CD4-positive, alpha-beta T cell treated with Interleukin-15 for 1 hour (primary cell): Measurements from ENCODE around the gene CCDC57.
A peak's percentile ranks its signal among the peaks of the same experiment; 100 is the strongest.
"Not testable (repeated sequence)": the region's sequence is repeated elsewhere in the genome, so short reads cannot be mapped to it uniquely, and the experiment has no call there.

Experiments
- DNase-seq: peaks from one replicate; pipeline ENCODE4 v3.0.0-alpha.2; 2020

Gene CCDC57

DNA sequence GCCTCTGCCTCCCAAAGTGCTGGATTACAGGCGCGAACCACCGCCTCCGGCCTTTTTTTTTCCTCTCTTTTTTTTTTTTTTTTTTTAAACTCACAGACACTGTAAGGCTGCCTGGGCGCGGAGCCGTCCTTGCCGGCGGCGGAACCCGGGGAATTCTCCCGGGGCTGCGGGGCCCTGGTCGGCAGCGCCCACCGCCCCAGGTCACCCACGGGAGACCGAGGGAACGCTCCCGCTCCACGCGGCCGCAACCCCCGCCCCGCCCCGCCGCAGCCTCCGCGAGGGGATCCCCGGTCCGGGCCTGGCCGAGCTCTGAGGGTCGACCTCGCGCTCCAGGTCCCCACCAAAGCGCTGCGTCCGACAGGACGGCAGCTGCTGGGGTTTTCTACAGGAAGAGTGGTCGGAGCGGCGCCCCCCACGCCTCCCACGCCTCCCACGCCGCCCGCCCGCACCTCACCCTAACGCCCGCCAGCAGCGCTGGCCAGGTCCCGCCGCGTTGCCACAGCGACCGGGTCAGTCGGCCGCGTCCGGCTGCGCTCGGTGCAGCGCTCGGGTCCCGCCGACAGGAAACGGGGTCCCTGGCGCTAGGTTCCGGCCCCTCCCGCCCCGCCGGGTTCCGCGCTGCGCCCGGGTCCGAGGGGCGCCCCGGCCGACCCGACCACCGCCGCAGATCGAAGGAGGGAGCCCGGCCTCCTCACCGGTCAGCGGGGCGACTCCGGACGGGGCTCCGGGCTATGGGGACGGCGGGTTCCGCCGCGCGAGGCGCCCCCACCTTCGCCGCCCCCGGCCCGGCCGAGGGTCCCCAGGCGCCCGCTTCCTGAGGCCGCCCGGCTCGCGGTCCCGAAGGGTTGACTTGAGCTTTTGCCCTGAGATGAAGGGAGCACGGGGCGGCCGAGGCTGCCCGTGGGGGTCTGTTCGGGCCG, at the start of gene CCDC57:
TSS of gene CCDC57 (minus strand) at position 512 of the 920 bp plus-strand sequence. CDS start 10,898 bp downstream, outside the sequence.
- DNase-seq: peak; percentile 78

DNA sequence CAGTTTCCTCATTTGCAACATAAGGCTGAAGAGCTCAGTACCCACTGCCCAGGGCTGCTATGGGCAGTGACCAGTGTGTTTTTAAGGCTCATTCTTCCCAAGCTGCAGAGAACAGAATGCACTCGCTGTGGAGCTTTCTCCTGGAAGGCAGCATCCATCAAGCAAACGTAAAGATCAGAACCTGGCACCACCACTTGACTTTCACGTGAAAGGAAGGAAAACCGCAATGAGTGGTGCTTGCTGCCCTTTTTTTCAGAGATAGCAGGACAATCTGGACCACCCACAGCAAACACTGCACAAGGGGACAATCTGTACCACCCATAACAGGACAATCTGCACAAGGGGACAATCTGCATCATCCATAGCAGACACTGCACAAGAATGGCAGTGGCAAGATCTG, 49.7 kb upstream of the CCDC57 start:
- no peak for DNase-seq

DNA sequence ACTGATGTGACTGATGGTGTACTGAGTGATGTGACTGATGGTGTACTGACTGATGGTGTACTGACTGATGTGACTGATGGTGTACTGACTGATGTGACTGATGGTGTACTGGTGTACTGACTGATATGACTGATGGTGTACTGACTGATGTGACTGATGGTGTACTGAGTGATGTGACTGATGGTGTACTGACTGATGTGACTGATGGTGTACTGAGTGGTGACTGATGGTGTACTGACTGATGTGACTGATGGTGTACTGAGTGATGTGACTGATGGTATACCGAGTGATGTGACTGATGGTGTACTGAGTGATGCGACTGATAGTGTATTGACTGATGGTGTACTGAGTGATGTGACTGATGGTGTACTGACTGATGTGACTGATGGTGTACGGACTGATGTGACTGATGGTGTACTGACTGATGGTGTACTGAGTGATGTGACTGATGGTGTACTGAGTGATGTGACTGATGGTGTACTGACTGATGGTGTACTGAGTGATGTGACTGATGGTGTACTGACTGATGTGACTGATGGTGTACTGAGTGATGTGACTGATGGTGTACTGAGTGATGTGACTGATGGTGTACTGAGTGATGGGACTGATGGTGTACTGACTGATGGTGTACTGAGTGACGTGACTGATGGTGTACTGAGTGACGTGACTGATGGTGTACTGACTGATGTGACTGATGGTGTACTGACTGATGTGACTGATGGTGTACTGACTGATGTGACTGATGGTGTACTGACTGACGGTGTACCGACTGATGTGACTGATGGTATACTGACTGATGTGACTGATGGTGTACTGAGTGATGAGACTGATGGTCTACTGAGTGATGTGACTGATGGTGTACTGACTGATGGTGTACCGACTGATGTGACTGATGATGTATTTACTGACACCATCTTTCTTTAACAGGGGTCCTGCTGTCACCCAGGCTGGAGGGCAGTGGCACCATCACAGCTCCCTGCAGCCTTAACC, 47.6 kb upstream of the CCDC57 start:
- not testable (repeated sequence) for DNase-seq

DNA sequence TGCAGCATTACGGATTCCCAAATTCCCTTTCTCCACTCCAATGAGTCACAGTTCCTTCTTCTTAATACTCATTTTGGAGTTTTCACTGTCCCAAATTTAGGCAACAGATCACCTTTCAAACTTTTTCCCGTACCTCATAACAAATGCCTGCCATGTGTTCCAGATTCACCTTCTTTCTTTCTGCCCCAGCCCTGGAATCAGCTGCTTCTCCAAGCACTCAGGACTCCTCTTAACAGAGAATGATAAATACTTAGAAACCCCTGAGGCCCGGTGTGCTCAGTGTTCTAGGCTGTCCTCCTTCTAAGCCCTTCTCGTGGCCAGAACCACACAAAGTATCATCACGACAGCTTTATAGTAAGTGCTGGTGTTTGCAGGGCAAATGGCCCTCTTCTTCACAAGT, 45.9 kb upstream of the CCDC57 start:
- DNase-seq: no peak

DNA sequence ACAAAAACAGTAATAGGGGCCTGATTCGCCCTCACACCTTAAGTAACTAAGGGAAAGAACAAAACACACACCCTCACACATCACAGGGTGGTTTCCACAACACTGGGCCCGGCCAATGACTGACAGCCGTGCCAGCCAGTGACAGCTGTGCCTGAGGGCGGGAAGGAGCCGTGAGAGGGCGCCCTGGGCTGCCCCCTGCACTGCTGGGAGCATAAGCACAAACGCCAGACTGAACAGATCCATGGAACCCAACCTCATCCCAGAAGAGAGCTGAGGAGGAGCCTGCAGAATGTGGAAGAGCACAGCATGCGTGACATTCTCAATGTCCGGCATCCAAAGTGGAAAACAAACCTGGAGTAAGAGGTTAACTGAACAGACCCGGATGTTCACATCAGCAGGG, 44.8 kb upstream of the CCDC57 start:
- DNase-seq: peak; percentile 75

DNA sequence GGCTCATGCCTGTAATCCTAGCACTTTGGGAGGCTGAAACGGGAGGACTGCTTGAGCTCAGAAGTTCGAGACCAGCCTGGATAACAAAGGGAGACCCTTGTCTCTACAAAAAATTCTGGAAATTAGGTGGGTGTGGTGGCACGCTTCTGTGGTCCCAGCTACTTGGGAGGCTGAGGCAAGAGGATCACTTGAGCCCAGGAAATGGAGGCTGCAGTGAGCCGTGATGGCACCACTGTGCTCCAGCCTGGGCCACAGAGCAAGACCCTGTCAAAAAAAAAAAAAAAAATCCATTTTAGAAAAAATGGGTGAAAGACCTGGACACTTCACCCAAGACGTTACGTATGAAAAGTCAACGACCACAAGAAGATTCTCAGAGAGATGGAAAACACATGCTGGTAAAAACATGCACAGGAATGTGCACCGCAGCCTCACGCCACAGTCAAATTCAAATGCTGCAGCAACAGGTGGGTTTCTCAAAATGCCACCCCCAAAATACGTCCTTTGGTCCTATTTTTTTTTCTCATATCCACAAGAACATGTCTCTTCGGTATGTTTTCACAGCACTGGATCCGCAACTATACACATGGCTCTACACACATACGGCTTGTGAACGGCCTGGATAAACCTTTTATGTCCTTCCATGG, 43.7 kb upstream of the CCDC57 start:
- no peak for DNase-seq

GRCh38 chr17:82255402-82255972, 42.8 kb upstream of the CCDC57 start:
- DNase-seq: no peak

DNA sequence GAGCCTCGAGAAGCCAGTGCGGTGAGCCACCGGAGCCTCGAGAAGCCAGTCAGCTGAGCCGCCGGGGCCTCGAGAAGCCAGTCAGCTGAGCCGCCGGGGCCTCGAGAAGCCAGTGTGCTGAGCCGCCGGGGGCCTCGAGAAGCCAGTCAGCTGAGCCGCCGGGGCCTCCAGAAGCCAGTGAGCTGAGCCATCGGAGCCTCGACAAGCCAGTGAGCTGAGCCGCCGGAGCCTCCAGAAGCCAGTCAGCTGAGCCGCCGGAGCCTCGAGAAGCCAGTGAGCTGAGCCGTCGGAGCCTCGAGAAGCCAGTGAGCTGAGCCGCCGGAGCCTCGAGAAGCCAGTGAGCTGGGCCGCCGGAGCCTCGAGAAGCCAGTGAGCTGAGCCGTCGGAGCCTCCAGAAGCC, 42.1 kb upstream of the CCDC57 start:
- not testable (repeated sequence) for DNase-seq

DNA sequence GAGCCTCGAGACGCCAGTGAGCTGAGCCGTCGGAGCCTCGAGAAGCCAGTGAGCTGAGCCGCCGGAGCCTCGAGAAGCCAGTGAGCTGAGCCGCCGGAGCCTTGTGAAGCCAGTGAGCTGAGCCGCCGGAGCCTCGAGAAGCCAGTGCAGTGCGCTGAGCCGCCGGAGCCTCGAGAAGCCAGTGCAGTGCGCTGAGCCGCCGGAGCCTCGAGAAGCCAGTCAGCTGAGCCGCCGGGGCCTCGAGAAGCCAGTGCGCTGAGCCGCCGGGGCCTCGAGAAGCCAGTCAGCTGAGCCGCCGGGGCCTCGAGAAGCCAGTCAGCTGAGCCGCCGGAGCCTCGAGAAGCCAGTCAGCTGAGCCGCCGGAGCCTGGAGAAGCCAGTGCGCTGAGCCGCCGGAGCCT, 41.5 kb upstream of the CCDC57 start:
- not testable (repeated sequence) for DNase-seq

DNA sequence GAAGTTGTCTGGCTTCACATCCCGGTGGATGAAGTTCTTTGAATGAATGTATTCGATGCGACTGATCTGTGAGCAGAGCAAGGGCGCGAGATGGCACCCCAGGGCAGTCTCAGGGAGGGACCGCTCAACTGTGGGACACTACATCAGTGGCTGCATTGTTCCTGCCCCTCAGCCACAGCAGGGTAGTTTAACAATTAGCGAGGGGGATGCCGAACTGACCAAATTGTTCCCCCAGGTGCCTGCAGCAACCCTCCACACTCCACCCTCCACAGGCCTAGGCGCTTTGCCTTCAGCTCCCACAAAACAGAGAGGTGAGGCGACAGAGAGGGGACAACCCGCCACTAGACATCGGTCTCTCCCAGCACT, 40.5 kb upstream of the CCDC57 start:
- no peak for DNase-seq

- no peak for DNase-seq
These were observed 40.0 kb upstream of the CCDC57 start for GRCh38 chr17:82252511-82253178.

- DNase-seq: no peak
These were observed 38.3 kb upstream of the CCDC57 start for GRCh38 chr17:82250868-82251500.

GRCh38 chr17:82249896-82250581, 37.4 kb upstream of the CCDC57 start:
- no peak for DNase-seq

DNA sequence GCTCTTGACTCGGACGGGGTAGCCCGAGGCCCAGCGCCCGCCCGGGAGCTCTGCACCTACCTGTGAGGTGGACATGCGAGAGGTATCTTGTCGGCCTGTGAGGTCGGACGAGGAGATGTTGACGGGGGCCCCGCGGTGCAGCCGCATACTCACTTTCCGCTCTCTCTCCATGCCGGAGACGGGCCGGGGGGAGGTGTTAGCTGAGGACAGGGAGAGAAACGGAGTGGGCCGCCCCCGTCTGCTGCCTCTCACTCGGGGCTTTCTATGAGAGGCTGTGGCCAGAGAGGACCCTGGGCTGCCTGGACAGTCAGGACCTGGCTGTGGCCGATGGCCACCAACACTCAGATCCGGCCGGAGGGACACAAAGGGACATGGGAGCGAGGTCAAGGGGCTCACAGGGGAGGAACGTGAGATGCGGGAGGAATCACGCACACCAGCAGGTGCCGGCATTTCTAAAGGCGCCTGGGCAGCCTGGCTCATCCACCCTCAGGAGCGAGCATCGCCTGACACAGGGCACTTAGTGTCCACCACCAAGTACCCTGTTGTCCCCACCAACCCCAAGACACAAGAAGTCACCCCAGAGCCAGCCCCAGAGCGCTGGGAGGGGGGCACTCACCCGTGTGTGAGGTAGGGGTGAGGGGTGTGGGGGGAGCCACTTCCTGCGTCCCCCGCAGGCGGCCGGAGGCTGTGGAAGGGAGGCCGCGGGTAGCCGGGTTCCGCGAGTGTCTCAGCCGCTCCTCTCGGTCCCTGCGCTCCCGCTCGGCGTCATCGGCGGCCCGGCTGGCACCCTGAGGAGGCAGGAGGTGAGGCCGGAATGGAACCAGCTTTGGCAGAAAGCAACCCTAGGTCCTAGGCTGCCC, 36.4 kb upstream of the CCDC57 start:
- no peak for DNase-seq

GRCh38 chr17:82247856-82248671, 35.4 kb upstream of the CCDC57 start:
- DNase-seq: no peak

DNA sequence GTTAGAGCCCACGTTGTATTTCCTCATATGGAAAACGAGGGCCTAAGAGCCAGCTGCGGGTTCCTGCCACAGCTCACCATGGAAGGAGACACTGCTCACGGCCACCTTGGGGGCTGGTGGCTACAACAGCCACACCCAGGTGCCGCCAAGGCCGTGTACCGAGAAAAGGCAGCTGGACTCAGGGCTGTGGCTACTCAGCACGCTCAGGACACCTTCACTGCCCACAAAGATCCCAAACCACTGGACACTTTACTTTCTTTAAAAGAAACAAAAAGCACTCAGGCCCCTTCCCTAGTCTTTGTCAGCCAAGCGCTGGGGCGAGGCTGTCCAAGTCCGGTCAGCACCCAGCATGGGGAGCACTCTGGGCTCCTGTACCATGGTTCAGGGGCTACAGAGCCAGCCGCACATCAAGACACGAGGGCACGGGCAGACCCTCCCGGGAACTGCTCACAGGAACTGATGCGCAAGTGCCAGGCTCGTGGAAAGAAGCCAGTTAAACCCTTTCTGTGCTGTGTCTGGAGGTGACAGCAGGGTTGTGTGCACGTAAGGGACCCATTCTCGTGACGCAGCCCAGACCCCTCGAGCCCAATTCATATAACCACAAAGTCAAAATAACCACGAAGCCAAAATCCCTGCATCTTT, 34.7 kb upstream of the CCDC57 start:
- no peak for DNase-seq

GRCh38 chr17:82246365-82247181, 33.9 kb upstream of the CCDC57 start:
- DNase-seq: no peak

GRCh38 chr17:82246040-82246364, 33.4 kb upstream of the CCDC57 start:
- no peak for DNase-seq
